ENCODE data around the gene BCAR3.
A peak's percentile ranks its signal among the peaks of the same experiment; 100 is the strongest.

GRCh38 chr1:93593854-93594602 is 87.6 kb downstream of the BCAR3 start:
- TF ChIP-seq CTCF (IDR thresholded peaks at IDR 0.05) (no peak), POLR2AphosphoS5 (IDR thresholded peaks at IDR 0.05) (peak; percentile 31), POLR2A (IDR thresholded peaks at IDR 0.05) (no peak)

Measured in prostate gland (tissue), 2 donors.